T-helper 2 cell (primary cell): ENCODE data around the gene AEBP1.

Experiments
- DNase-seq, 5 experiments: peaks; one replicate each; pipeline versions ENCODE4 v3.0.0 to v3.0.0-alpha.2; 2012 to 2022

Gene AEBP1

DNA sequence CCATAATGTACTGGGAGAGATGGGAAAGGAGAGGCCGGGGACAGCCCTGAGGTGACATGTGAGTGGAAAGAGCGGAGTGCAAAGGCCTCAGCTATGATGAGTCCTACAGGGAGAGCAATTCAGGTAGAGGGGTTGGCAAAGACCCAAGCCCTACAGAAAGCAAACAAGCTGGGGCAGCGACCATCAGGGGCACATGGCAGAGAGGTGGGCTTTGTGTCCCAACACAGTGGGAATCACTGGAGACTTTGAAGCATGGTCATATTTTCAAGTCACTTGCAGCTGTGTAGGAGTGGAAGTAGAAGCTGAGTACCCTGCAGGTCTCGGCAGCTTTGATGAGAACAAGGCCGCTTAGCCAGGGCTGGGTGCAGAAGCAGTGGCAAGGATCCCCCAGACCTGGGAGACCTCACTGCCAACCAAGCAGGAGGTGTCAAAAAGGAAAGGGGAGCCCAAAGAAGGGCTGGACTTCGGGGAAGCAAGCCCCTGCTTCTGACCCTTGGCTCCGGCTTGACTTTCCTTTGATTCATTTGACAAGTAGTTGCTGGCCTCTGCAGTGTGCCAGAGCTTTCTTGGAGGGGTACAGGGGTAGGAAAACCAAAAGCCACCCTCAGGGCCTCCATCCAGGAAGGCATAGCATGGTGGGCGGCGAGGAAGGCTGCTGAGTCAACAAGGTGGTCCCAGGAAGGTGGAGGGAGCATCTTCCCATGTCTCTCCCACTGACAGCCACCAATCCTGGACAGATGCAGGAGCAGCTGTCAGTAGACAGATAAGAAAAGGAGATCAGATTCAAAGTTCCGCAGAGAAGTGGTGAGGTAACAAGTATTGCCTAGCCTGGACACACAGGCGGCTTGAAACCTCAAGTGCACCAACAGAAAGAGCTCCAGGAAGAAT, 36.8 kb upstream of the AEBP1 start:
- no peak for DNase-seq

DNA sequence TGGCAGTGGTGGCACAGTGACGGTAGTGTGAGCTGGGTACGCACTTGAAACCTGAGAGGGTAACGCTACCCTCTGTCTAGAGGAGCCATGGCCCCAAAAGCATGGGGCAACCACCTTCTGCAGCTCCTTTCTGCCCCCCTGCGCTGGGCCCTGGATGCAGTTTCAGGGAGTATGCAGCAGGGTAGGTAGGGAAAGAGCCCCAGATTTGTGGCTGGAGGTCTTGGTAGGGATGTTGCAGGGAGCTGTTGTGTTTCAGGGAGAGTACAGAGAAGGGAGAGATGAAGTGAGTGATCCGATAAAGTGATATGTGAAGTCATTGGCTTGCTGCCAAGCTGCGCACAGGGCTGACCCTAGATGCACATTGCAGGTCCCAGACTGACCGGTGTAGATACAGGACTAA, 36.1 kb upstream of the AEBP1 start:
- no peak for DNase-seq

DNA sequence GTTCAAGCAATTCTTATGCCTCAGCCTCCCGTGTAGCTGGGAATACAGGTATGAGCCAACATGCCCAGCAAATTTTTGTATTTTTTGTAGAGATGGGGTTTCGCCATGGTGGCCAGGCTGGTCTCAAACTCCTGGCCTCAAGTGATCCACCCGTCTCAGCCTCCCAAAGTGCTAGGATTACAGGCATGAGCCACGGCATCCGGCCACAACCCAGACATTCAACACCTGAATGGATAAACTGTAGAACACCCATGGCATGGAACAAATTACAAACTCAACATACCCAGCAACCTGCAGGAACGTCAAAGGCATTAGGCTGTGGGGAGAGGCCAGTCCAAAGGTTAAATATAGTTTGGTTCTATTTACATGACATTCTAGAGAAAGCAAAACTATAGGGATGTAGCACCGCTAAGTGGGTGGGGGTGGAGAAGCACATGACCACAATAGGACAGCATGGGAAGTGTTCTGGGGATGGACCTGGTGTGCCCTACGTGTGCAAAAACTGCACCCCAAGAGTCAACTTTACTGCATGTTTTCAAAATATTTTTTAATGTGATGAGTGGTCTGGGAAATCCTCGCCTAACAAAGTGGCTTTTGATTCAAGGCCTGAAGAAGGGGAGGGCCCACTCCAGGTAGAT, 32.3 kb upstream of the AEBP1 start:
- no peak for DNase-seq

DNA sequence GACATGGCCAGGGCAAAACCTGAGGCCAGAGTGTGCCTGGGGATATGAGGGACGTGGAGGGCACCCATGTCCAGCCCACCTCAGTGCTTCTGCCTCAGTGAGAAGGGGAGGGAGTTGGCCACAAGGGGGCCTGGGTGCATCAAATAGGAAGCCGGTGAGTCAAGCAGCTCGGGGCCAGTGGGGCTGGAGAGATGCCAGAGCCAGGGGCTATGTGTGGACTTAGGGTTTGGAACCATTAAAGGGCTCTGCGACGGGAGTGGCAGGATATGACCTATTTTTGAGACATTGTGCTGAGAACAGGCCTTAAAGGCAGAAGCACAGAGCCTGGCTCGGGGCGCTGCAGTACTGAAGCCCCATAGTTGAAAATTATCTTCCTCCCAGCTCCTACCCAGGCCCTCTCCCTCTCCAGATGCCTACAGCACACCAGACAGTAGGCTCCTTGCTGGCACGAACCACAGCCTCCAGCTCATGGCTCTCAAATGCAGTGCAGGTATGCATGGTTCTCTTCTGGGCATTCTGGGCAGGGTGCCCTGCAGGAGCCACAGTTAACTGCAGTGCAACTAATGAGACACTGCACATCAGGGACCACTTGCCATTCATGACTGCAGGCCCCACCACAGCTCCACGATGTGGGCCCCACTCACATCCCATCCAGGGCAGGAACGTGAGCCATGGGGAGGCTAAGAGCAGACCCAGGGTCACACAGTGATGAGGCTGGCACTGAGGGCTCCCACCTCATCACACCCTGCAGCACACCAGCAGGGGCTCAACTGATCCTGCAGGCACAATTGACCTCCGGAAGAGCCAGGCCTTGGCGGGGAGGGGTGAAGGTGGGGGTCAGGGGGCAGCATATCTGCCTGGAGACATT, 31.5 kb upstream of the AEBP1 start:
- DNase-seq, result peak in 3 of 5 experiments; percentile 25 to 44 (median 30)

DNA sequence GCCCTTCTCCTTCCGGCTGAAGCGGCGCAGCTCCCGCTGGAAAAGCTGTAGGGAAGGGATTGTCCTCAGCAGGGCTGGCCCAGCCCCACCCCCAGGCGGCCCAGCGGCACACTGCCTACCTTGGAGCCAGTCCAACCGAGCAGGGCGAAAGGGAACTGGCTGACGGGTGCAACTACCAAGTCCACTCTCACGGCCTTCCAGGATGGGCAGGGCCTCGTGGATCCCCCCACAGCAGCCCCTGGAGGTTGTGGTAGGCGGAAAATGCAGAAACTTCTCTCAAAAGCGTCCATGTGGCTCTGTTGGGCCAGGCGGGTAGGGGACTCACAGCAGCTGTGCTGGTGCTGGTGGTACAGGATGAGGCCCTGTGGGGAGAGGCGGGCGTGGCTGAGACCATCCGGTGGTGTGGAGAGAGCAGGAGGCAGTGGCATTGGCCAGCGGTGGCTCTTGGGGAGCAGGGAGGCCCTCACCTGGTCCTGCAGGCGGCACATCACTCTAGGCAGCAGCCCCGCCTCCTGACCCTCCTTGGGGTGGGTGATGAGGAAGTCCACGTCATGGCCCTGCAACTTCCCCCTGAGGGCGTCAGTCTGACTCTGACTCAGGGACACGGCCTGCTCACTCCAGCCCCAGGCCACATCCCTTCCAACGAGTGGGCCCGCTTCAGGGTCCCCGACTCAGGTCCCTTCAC, 30.3 kb upstream of the AEBP1 start:
- DNase-seq, result peak in 2 of 5 experiments; percentile 48 to 60

DNA sequence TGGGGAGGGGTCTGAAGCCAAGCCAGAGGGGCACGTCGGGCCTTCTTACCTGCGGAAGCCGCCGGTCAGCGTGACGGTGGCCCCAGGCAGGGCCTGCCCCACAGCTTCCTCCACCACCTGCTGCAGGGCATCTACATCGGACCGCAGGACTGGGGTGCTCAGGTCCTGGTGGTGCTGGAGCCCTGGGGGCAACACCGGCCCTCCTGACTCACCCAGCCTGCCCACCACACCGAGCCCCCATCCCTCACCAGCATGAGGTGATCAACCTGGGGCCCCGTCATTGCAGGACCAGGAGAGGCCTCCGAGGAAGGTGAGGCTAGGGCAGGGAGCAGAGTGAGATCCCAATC, 29.8 kb upstream of the AEBP1 start:
- no peak for DNase-seq

DNA sequence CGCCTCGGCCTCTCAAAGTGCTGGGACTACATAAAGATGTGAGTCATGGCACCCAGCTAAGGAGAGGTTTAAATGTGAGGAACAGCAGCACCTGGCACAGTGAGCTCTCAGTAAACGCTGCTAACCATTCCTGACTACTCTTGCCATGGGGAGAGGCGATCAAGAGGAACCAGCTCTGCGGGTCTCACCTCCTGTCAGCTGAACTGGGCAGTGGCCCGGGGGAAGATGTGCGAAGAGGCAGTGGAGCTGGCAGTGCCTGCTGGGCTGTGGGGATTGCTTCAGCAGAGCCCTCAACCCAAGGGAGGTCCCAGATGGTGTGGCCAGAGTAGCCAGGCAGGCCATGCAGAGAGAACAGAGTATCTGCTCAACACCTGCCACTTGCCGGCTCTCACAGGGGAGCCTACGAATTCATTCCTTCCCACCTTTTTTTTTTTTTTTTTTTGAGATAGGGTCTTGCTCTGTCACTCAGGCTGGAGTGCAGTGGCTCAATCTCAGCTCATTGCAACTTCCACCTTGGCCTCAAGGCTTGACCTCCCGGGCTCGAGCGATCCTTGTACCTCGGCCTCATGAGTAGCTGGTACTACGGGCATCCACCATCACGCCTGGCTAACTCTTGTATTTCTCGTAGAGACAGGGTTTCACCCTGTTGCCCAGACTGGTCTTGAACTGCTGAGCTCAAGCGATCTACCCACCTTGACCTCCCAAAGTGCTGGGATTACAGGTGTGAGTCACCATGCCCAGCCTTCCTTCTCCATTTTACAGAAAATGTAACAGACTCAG, 28.7 kb upstream of the AEBP1 start:
- DNase-seq, result no peak

DNA sequence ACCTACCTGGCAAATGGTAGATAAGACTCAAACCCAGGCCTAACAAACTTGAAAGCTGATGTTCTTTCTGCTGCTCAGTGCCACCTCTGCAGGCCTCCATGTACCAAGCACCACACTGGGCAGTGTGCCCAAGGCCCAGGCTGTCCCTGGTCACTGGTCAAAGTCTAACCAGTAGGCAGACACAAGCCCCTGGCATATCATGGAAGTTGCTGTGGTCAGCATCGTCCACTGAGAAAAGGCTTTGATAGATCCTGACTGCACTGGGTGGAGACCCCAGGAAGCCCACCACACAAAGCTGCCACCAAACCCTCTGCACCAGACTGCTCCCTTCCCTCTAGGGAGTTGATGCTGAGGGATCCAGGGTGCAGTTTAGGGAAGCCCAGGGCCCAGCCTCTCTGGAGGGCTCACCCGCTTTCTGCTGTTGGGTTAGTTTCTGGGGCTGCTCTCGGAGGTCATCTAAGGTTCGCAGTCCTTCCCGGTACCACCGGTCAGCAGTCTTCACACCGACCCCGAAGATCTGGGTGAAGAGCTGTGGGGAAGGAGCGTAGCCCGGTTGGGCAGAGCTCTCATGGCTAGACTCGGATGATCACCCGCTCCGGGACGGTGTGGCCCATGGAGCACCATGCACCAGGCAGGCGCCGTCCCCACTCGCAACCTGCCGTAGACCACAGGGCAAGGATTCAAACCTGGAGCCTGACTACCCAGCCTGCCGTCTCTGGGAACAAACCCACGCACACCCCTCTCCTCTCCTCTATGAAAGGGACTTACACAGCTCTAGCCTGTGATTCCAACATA, 27.8 kb upstream of the AEBP1 start:
- DNase-seq, result no peak

DNA sequence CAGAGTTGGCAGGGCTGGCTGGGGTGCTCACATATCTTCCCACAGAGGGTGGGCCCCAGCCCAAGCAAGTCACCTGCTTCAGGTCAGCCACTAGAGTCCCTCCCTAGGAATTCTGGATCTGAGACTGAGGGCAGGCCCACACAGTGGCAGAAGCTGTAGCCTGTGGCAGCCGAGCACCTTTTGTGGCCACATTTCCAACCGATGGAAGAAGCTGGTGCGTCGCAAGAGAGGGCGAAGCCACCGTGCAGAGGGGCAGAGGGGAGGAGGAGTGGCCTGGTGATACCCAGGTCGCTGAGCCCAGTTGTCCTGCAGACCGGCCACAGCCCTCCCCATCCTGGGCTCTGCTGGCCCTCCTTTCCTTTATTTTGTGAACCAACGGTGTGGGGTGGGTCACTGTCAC, 27.1 kb upstream of the AEBP1 start:
- DNase-seq, result no peak

DNA sequence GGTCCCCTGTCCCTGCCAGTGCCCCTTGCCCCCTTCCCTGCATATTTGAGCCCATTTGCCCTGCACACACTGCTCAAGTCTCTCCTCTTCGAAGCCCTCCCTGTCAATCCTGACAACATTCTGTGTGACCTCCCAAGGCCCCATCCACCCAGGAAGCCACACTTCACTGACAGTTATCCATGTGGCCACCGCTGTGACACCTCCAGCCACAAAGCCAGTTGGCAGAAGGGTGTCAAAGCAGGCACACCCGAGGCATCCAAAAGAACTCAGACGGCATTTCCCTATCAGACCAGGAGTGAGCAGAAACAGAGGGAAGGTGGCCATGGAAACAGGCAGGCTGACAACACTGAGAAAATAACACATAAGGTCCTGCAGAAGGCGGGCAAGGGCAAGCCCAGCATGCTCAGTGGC, 26.5 kb upstream of the AEBP1 start:
- no peak for DNase-seq

DNA sequence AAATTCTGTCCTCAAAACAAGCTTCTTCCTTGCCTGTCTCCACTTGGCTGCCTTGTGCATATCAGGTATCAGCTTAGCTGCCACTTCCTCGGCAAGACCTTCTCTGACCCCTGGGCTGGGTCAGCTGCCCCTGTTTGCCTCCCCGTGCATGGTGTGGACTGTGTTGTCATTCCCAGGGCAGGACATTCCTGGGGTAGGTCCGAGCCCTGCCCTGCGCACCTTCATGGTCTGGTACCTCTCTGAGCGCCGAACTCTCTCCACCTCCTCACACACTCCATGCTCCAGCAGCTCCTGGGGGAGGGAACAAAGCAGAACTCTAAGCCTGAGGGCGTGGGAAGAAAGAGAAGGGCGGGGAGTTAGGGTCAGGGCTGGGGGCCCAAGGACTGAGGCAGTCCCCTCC, 25.6 kb upstream of the AEBP1 start:
- no peak for DNase-seq

DNA sequence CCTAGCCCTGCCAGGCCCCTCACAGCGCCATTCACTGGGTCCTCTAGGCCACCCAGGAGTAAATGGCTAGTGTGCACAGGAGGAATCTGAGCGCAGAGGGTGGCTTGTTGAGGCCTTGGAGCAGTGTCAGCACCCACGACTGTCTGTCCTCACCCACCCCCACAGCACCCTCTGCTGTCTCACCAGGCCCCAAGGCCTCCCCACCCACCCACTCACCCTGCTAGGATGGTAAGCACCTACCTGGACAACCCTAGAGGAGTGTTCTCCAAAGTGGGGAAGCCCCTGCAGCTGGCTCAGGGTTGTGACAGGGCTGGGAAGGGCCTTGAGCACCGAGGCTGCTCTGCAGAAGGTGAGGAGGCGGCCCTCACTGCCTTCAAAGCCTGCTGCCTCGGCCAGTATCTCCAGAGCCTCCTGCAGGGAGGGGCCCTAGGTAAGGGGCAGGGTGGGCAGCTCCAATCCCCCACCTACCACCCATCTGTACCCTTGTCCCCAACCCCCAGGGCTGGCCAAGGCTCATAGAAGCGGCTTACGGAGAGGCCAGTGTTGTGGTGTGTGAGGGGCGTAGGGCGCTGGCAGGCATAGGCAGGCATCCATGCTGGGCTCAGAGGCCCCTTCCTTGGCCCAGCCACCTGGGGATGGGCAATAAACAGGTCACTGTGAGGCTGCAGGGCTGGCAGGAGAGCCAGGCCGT, 24.7 kb upstream of the AEBP1 start:
- no peak for DNase-seq

DNA sequence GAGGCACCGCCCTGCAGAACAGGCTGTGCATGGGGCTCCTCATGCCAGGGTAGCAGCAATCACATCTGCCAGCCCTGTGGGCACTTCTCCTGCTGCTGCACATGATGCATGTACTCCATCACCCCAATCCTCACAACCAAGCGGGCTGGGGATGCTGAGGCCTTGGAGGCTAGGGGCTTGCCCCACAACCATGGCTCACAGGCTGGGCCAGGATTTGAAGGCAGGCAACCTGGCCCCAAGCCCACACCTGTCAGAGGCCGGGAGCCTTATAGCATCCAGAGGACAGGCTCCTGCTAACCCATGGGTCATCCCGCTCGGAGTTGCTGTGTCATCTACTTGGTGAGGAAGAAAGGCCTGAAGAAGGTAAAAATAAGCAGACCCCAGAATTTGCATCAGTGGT, 24.0 kb upstream of the AEBP1 start:
- DNase-seq, result no peak

DNA sequence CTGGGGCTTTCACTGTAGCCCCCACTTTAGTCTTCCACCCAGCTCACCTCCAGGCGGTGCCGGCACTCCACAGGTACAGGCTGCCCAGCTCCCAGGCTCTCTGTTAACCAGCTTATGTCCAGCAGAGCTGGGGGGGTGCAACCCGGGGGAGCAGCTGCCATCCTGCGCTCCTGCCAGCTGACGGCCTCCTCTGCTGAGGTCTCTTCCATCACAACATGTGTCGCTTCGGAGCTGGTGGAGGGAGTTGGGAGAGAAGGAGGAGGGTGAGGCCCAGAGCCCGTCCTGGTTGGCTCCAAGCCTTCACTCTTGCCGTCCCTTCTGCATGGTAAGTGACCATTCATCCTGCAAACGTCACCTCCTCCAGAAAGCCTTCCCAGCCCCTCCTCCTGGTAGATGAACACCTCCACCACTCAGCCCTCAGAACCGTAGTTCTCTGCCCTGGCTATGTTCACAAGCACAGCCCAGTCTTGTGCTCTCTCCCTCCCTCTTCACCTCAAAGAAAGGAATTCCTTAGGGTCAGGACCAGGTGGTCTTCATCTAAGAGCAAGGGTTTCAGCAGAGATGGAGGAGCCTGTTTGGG, 23.4 kb upstream of the AEBP1 start:
- no peak for DNase-seq

DNA sequence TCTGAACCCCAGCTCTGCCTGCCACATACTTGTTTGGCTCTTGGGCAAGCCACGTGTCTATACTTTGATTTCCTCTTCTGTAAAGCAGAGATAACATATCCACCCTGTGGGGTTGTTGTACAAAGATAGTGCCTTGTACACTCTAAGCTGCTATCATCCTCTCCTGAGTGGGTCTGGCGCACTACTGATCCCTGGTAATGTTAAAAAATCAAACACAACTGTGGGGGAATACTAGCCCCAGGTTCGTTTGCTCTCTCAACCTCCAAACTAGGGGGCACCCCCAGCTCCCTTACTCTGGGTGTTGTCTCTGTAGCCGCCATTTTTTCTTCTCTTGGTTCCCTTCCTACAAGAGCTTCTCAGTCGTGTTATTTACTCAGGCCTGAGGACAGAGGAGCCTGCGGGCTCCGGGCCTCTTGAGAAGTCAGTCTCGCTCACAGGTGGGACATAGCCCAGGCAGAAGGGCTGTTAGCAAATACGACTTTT, 22.8 kb upstream of the AEBP1 start:
- DNase-seq, result peak in 3 of 5 experiments; percentile 26 to 71 (median 27)

DNA sequence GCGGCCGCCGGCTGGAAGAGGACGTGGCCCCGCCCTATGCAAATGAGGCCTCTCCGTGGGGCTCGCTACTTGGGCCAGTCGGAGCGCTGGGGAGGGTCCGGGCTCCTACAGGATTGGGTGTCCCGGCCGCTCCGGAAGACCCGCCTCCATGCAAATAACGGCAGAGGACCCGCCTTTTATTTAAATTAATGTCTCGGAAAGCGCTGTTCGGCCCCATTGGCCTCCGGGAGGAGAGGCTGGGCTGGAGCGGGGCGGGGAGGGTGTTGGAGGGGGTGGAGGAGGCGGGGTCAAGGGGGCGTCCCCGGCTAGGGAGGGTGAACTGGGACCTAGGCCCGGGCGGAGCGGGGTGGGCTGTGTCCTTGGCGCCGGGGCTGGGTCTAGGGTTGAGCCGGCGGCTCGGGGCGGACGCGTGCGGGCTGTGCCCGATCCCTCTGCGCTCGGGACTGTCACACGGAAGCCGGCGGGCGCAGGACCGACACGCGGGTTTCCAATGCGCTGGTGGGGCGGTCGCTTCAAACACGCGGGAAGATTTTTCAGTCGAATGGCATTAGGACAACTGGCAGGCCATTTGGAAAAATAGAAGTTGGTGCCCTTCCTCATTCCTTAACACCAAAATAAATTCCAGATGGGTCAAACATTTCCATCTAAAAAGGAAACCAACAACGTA, 21.5 kb upstream of the AEBP1 start:
- peak; percentile 95 to 99 (median 98) for DNase-seq

DNA sequence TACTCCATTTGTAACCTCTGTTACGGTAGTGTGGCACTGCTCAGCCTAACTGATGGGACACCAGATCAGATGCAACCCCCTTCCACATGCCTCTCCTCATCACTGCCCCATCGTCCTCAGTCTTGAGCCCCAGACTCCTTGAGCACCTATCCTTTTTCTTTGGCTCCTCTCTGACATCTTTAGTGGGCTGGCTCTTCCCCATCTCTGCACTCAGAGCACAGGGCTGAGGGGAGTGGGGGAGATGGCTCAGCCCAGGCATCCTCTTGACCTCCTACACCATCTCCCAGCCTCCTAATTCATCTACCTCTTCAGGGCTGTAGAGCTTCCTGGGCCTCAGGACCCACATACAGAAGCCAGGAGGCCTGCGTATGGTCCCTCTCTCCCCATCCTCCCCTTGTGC, 20.3 kb upstream of the AEBP1 start:
- no peak for DNase-seq

DNA sequence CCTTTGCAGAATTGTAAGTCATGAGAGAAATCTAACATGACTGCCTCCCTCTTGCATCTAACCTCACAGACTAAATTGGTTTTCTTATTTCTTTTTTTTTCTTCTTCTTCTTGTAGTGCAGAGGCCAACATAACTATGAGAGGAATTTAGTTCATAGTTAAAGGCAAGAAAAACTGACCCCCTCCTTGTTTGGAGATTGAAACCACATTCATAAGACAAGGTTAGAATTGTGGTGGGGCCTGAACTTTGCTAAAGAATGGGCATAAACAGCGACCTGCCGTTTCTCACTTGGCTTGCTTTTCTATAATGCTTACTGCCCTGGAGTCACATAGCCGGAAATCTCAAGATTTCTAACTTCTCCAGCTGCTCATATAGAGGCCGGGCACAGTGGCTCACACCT, 19.4 kb upstream of the AEBP1 start:
- DNase-seq, result no peak

DNA sequence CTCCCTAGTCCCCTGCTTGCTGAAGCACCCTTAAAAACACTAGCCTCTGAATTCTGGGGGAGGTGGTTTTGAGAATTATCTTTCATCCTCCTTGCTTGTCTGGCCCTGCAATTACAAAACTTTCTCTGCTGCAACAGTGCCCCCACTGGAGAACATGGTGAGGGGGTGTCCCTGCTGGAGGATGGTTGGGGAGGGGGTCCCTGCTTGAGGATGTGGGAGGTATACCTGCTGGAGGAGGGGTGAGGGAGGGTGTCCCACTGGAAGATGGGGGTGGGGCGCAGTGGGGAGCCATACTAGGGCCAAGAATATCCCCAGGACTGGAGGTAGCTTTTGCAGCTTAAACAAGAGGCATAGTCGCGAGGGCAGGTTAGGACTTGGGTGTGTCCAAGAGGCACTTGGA, 18.6 kb upstream of the AEBP1 start:
- DNase-seq, result no peak
